ENCODE data around the gene SCT. TPM values are rescaled to one million over a fixed set of nuclear protein-coding genes. Genes with fewer than 3 reads are reported as not detected.

Gene SCT
- polyA plus RNA-seq, 1 donor from 2014 or later: not detected

- H3F3A ChIP-seq (ENCODE audit: insufficient read depth, low read length, poor library complexity, severe bottlenecking): no peaks in the 10 kb centered on the region
- H3K27me3 ChIP-seq (ENCODE audit: insufficient read depth, low read depth, low read length): no peaks in the 10 kb centered on the region
These were observed 6.8 kb downstream of the SCT start for GRCh38 chr11:620201-620600.

GRCh38 chr11:619628-620050, 7.3 kb downstream of the SCT start:
- Histone ChIP-seq H3K9me2 (ENCODE audit: insufficient read depth, low read length) (no peaks in the 10 kb centered on the region), H3K79me2 (replicated peaks; ENCODE audit: insufficient read depth, low read length) (no peaks in the 10 kb centered on the region), H3K27me3 (ENCODE audit: insufficient read depth, low read depth, low read length) (no peaks in the 10 kb centered on the region), H3K4me3 (ENCODE audit: low read length) (no peak overlapping the region), H3K4me2 (ENCODE audit: low read length) (no peak overlapping the region), H4K20me1 (ENCODE audit: insufficient read depth) (no peaks in the 10 kb centered on the region), H3F3A (ENCODE audit: insufficient read depth, low read length, poor library complexity, severe bottlenecking) (no peaks in the 10 kb centered on the region), H3K36me3 (ENCODE audit: insufficient read depth, low read length) (no peaks in the 10 kb centered on the region), H3K9ac (ENCODE audit: low read length) (no peak overlapping the region), H3K27ac (ENCODE audit: low read length) (no peak overlapping the region), H3K9me3 (ENCODE audit: low read length) (no peaks in the 10 kb centered on the region), H2AFZ (ENCODE audit: low read depth, low read length) (no peak overlapping the region)
- TF ChIP-seq EP300 (conservative IDR thresholded peaks at IDR 0.05; ENCODE audit: poor library complexity, severe bottlenecking) (no peak), POLR2AphosphoS5 (IDR thresholded peaks at IDR 0.05) (no peak), TAF1 (IDR thresholded peaks at IDR 0.05; ENCODE audit: low read depth) (no peak), REST (IDR thresholded peaks at IDR 0.05; ENCODE audit: borderline replicate concordance) (no peak), CTCF (IDR thresholded peaks at IDR 0.05; ENCODE audit: poor library complexity, severe bottlenecking) (no peak), RAD21 (conservative IDR thresholded peaks at IDR 0.05) (no peak), EZH2 (IDR thresholded peaks at IDR 0.05; ENCODE audit: borderline replicate concordance, insufficient read depth, low read length, poor library complexity, severe bottlenecking) (no peak)

More at GRCh38 chr11:620201-620600, 6.8 kb downstream of the SCT start:
- Histone ChIP-seq H3K4me3 (ENCODE audit: low read length) (no peak overlapping the region), H3K4me2 (ENCODE audit: low read length) (no peak overlapping the region), H3K27ac (ENCODE audit: low read length) (no peak overlapping the region), H4K20me1 (ENCODE audit: insufficient read depth) (no peaks in the 10 kb centered on the region), H3K9me3 (ENCODE audit: low read length) (no peaks in the 10 kb centered on the region), H2AFZ (ENCODE audit: low read depth, low read length) (no peak overlapping the region), H3K9me2 (ENCODE audit: insufficient read depth, low read length) (no peaks in the 10 kb centered on the region), H3K9ac (ENCODE audit: low read length) (no peak overlapping the region), H3K36me3 (ENCODE audit: insufficient read depth, low read length) (no peaks in the 10 kb centered on the region), H3K79me2 (replicated peaks; ENCODE audit: insufficient read depth, low read length) (no peaks in the 10 kb centered on the region)
- no peak for TF ChIP-seq POLR2AphosphoS5 (IDR thresholded peaks at IDR 0.05)
- TF ChIP-seq CTCF (IDR thresholded peaks at IDR 0.05; ENCODE audit: poor library complexity, severe bottlenecking): no peak
- no peak for TF ChIP-seq EZH2 (IDR thresholded peaks at IDR 0.05; ENCODE audit: borderline replicate concordance, insufficient read depth, low read length, poor library complexity, severe bottlenecking)
- TF ChIP-seq MXI1 (conservative IDR thresholded peaks at IDR 0.05; ENCODE audit: poor library complexity, severe bottlenecking): no peak
- TF ChIP-seq REST (IDR thresholded peaks at IDR 0.05; ENCODE audit: borderline replicate concordance): no peak
- TF ChIP-seq SMC3 (conservative IDR thresholded peaks at IDR 0.05; ENCODE audit: poor library complexity): no peak
- no peak for TF ChIP-seq EP300 (conservative IDR thresholded peaks at IDR 0.05; ENCODE audit: poor library complexity, severe bottlenecking)
- no peak for TF ChIP-seq TAF1 (IDR thresholded peaks at IDR 0.05; ENCODE audit: low read depth)
- no peak for TF ChIP-seq RAD21 (conservative IDR thresholded peaks at IDR 0.05)

Measured in neural cell (in vitro differentiated cells).